ENCODE results near the gene ABCE1.

The ABCE1 gene

GRCh38 chr4:145061318-145061920 lies 36.7 kb upstream of the ABCE1 start:
- TF ChIP-seq CTCF (IDR thresholded peaks at IDR 0.05; ENCODE audit: insufficient read depth, missing control alignments) = peak; percentile 56
- DNase-seq (ENCODE audit: insufficient read length, low spot score) (no peak), FAIRE-seq (peak; percentile 95)

- DNase-seq (ENCODE audit: insufficient read length, low spot score) (no peak), FAIRE-seq (no peak)
- TF ChIP-seq CTCF (IDR thresholded peaks at IDR 0.05; ENCODE audit: insufficient read depth, missing control alignments) = no peak
These were observed 32.0 kb upstream of the ABCE1 start for GRCh38 chr4:145066063-145066501.

GRCh38 chr4:145069361-145069760 lies 28.8 kb upstream of the ABCE1 start:
- TF ChIP-seq CTCF (IDR thresholded peaks at IDR 0.05; ENCODE audit: insufficient read depth, missing control alignments) = no peak
- FAIRE-seq = no peak
- DNase-seq (ENCODE audit: insufficient read length, low spot score) = no peak

GRCh38 chr4:145071560-145071959 lies 26.6 kb upstream of the ABCE1 start:
- DNase-seq (ENCODE audit: insufficient read length, low spot score) = no peak
- no peak for FAIRE-seq
- no peak for TF ChIP-seq CTCF (IDR thresholded peaks at IDR 0.05; ENCODE audit: insufficient read depth, missing control alignments)

- FAIRE-seq (no peak), DNase-seq (ENCODE audit: insufficient read length, low spot score) (no peak)
- no peak for TF ChIP-seq CTCF (IDR thresholded peaks at IDR 0.05; ENCODE audit: insufficient read depth, missing control alignments)
These were observed 22.2 kb upstream of the ABCE1 start for GRCh38 chr4:145075742-145076468.

- no peak for FAIRE-seq
- no peak for DNase-seq (ENCODE audit: insufficient read length, low spot score)
- TF ChIP-seq CTCF (IDR thresholded peaks at IDR 0.05; ENCODE audit: insufficient read depth, missing control alignments) = no peak
These were observed 21.6 kb upstream of the ABCE1 start for GRCh38 chr4:145076469-145076855.

GRCh38 chr4:145081756-145082155 lies 16.4 kb upstream of the ABCE1 start:
- no peak for TF ChIP-seq CTCF (IDR thresholded peaks at IDR 0.05; ENCODE audit: insufficient read depth, missing control alignments)
- DNase-seq (ENCODE audit: insufficient read length, low spot score) (no peak), FAIRE-seq (no peak)

Data from D721Med (cell line).